Endothelial cell of umbilical vein (primary cell): ENCODE data around the gene CD19. TPM values are rescaled to one million over a fixed set of nuclear protein-coding genes. Genes with fewer than 3 reads are reported as not detected.

Source experiments
- BruUV-seq: library from RNA; stranded (reverse); fragments of 400-500 nt; replicated peaks from 2 replicates; lab custom pipeline; 2021; lab: Mats Ljungman, UMichigan
- CTCF ChIA-PET: fragments of 300-600, 350-600 bp; sonication (Branson Sonifier 250); formaldehyde crosslinking; loops from one replicate; lab custom pipeline; 2021; ENCODE audit warnings: antibody characterized with exemption, inconsistent platforms; lab: Charles Lee
- POLR2A ChIA-PET: fragments of 300-600, 350-600 bp; sonication (Branson Sonifier 250); formaldehyde crosslinking; loops from one replicate; lab custom pipeline; 2021; ENCODE audit warnings: antibody characterized with exemption, inconsistent platforms; lab: Charles Lee
- DNase-seq: peaks from one replicate; pipeline ENCODE4 v3.0.0-alpha.2; 2011; ENCODE audit warnings: low read depth, low spot score
- FAIRE-seq: peaks from 2 replicates; lab custom pipeline; 2011; peaks lifted over from hg19 to GRCh38; lab: Jason Lieb, UNC
- H2AFZ ChIP-seq: 2 replicates; pipeline ENCODE4 v1.6.0; 2012; ENCODE audit warnings: low read depth, low read length, control low read depth, inconsistent platforms
- H3K27ac ChIP-seq: 2 replicates; pipeline ENCODE4 v1.5.1; 2011; ENCODE audit warnings: low read depth, mild to moderate bottlenecking, control low read depth, low read length, moderate library complexity; ENCODE audit not compliant: insufficient read depth
- H3K27me3 ChIP-seq, 2 experiments: 2 replicates each; pipeline versions ENCODE4 v1.6.0 to v1.6.1; 2011; ENCODE audit warnings: low read length in 2 of 2, mixed read lengths in 1 of 2; ENCODE audit not compliant: control insufficient read depth in 2 of 2, insufficient read depth in 2 of 2
- H3K36me3 ChIP-seq, 2 experiments: 2 replicates in 1 of 2; 3 replicates in 1 of 2; pipeline ENCODE4 v1.5.1; 2011; ENCODE audit warnings: low read length in 2 of 2, mild to moderate bottlenecking in 1 of 2, moderate library complexity in 1 of 2; ENCODE audit not compliant: control insufficient read depth in 2 of 2, insufficient read depth in 2 of 2; ENCODE audit errors: extremely low read depth in 1 of 2
- H3K4me1 ChIP-seq: 3 replicates; pipeline ENCODE4 v1.5.1; 2011; ENCODE audit warnings: mild to moderate bottlenecking, low read length; ENCODE audit not compliant: control insufficient read depth, insufficient read depth; ENCODE audit errors: extremely low read depth
- H3K4me2 ChIP-seq: 2 replicates; pipeline ENCODE4 v1.6.1; 2011; ENCODE audit warnings: low read length, control low read depth, mixed read lengths; ENCODE audit not compliant: insufficient read depth
- H3K4me3 ChIP-seq, 3 experiments: fragments of 200-600 bp in 1 of 3; sonication (generic), shearing (Covaris generic) in 1 of 3; replicated peaks in 1 of 3; 2 replicates each; pipeline ENCODE4 v1.5.1; 2011 to 2016; ENCODE audit warnings: control low read depth in 3 of 3, low read length in 3 of 3, mild to moderate bottlenecking in 2 of 3, inconsistent platforms in 1 of 3, low read depth in 1 of 3, moderate library complexity in 1 of 3; ENCODE audit not compliant: insufficient read depth in 1 of 3
- H3K79me2 ChIP-seq: 2 replicates; pipeline ENCODE4 v1.6.0; 2012; ENCODE audit warnings: low read length, inconsistent platforms; ENCODE audit not compliant: control insufficient read depth, insufficient read depth
- H3K9ac ChIP-seq: replicated peaks from 2 replicates; pipeline ENCODE3; 2011; ENCODE audit warnings: low read length, control low read depth; ENCODE audit not compliant: insufficient read depth; ENCODE audit errors: extremely low read depth
- H3K9me1 ChIP-seq: replicated peaks from 3 replicates; pipeline ENCODE4 v1.6.0; 2011; ENCODE audit warnings: mild to moderate bottlenecking, low read length; ENCODE audit not compliant: control insufficient read depth, insufficient read depth; ENCODE audit errors: extremely low read depth
- H3K9me3 ChIP-seq: replicated peaks from 2 replicates; pipeline ENCODE4 v1.5.1; 2012; ENCODE audit warnings: low read length, inconsistent platforms; ENCODE audit not compliant: control insufficient read depth, insufficient read depth
- H4K20me1 ChIP-seq: replicated peaks from 2 replicates; pipeline ENCODE3; 2011; ENCODE audit warnings: mild to moderate bottlenecking, low read length; ENCODE audit not compliant: control insufficient read depth, insufficient read depth; ENCODE audit errors: extremely low read depth
- EZH2 ChIP-seq: IDR thresholded peaks from 2 replicates; pipeline ENCODE4 v1.6.1; 2012; ENCODE audit warnings: borderline replicate concordance, low read depth, mild to moderate bottlenecking, moderate library complexity, low read length, inconsistent platforms; ENCODE audit not compliant: severe bottlenecking
- FOS ChIP-seq: IDR thresholded peaks from 2 replicates; pipeline ENCODE4 v1.6.1; 2011; ENCODE audit warnings: mild to moderate bottlenecking, low read length, moderate library complexity, borderline replicate concordance; ENCODE audit not compliant: insufficient read depth
- POLR2A ChIP-seq: IDR thresholded peaks from 2 replicates; pipeline ENCODE4 v1.6.1; 2012; ENCODE audit warnings: low read depth, mild to moderate bottlenecking, control low read depth, low read length
- POLR2AphosphoS5 ChIP-seq: IDR thresholded peaks from 2 replicates; pipeline ENCODE4 v1.6.1; 2012; ENCODE audit warnings: low read depth, mild to moderate bottlenecking, control low read depth, low read length, moderate library complexity; ENCODE audit not compliant: insufficient read depth
- dilution Hi-C: fragments of 300-500 bp; cut with MboI; formaldehyde crosslinking; loops from one replicate; pipeline ENCODE4 v1.15.0; 2019; ENCODE audit warnings: low sequenced_read_pairs; ENCODE audit not compliant: extremely low pct_ligation_motif_present
- intact Hi-C: fragments of 100-400 bp; cut with micrococcal nuclease; formaldehyde crosslinking; loops from one replicate; pipeline ENCODE4 v1.10.0; 2022
- polyA plus RNA-seq, 4 experiments: library from polyadenylated mRNA; depleted of rRNA in 3 of 4; stranded (reverse) in 3 of 4; unstranded in 1 of 4; fragments of >200 nt; gene quantifications; 2 replicates each; pipeline versions ENCODE4 v1.2.1 to v1.2.3, GENCODE V29; 2011 to 2012; ENCODE audit warnings: missing spikeins in 1 of 4
- total RNA-seq: library from RNA; stranded (reverse); gene quantifications from 2 replicates; pipeline ENCODE4 v1.2.3, GENCODE V29; 2021
- TF ChIP-seq, protein P1 (sequence below): IDR thresholded peaks from 2 replicates; pipeline ENCODE4 v1.6.1; 2011; ENCODE audit not compliant: insufficient read depth, insufficient read length
- TF ChIP-seq, protein P2 (sequence below), 2 donors: IDR thresholded peaks; 1 replicate in 1 of 2; 2 replicates in 1 of 2; pipeline ENCODE4 v1.5.1; 2011; ENCODE audit warnings: low read length in 2 of 2, mild to moderate bottlenecking in 2 of 2, moderate library complexity in 2 of 2, control low read depth in 1 of 2, inconsistent platforms in 1 of 2, low read depth in 1 of 2; ENCODE audit not compliant: insufficient read depth in 1 of 2; ENCODE audit errors: extremely low read depth in 1 of 2

CD19 gene
- total and polyA plus RNA-seq, 2 donors (not counting 3 experiments of a cell fraction or from before 2014, with no cell fraction given), result 0.06 TPM; not detected in 1

DNA sequence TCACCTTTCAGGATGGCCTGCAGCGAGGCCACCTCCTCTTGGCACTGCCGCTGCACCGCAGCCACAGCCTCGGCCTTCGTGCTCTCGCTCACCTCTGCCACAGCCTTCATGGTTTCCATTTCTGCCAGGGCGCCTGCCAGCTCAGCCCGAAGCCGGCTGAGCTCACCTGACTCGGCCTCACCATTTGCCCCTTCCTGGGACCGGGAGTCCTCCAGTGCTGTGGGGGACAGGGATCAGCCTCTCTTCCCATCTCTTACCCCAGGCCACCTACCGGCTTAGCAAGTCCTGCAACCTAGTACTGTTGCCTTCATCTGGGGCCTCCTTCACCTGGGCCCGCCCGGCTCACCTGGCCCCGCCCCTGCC lies 7.4 kb upstream of the CD19 start:
- no peaks in the 10 kb centered on the region for H3K27me3 ChIP-seq
- no peak overlapping the region for H3K27ac ChIP-seq
- peaks cover 0 to 6% of the 10 kb centered on the region in 2 experiments for H3K36me3 ChIP-seq
- H3K9me3 ChIP-seq, result no peaks in the 10 kb centered on the region
- POLR2A ChIA-PET, result no interaction called here
- no peak overlapping the region for H3K4me2 ChIP-seq
- no peak for DNase-seq
- no peaks in the 10 kb centered on the region for H3K79me2 ChIP-seq
- dilution Hi-C loops (no loop called here), intact Hi-C loops (loop anchor here (2.0 kb wide), 1 partner anchor 62 kb away; the partner anchor contains the start of gene SH2B1)
- no TSS peak for BruUV-seq
- TF ChIP-seq POLR2A (no peak), POLR2AphosphoS5 (no peak), EZH2 (no peak), FOS (no peak)
- TF ChIP-seq, protein P1, sequence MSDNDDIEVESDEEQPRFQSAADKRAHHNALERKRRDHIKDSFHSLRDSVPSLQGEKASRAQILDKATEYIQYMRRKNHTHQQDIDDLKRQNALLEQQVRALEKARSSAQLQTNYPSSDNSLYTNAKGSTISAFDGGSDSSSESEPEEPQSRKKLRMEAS, result no peak
- TF ChIP-seq, protein P2, sequence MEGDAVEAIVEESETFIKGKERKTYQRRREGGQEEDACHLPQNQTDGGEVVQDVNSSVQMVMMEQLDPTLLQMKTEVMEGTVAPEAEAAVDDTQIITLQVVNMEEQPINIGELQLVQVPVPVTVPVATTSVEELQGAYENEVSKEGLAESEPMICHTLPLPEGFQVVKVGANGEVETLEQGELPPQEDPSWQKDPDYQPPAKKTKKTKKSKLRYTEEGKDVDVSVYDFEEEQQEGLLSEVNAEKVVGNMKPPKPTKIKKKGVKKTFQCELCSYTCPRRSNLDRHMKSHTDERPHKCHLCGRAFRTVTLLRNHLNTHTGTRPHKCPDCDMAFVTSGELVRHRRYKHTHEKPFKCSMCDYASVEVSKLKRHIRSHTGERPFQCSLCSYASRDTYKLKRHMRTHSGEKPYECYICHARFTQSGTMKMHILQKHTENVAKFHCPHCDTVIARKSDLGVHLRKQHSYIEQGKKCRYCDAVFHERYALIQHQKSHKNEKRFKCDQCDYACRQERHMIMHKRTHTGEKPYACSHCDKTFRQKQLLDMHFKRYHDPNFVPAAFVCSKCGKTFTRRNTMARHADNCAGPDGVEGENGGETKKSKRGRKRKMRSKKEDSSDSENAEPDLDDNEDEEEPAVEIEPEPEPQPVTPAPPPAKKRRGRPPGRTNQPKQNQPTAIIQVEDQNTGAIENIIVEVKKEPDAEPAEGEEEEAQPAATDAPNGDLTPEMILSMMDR (IDR thresholded peaks at IDR 0.05; ENCODE audit: extremely low read depth in 1 of 2, insufficient read depth in 1 of 2, low read depth in 1 of 2, low read length in 2 of 2), result no peak
- H4K20me1 ChIP-seq, result no peaks in the 10 kb centered on the region
- H3K9me1 ChIP-seq, result no peaks in the 10 kb centered on the region
- H3K4me3 ChIP-seq, result peak overlapping the region in 2 of 3 experiments; percentile 70 to 74
- H2AFZ ChIP-seq, result no peak overlapping the region
- H3K4me1 ChIP-seq, result no peaks in the 10 kb centered on the region
- CTCF ChIA-PET, result interaction anchor here (4.1 kb wide), 1 partner anchor 20 kb away, joined by 27 read pairs; no protein-coding TSS in a partner anchor
- no peak overlapping the region for H3K9ac ChIP-seq
- no peak for FAIRE-seq
